OCI-LY7 (cell line): ENCODE measurements around the gene GATB. TPM values are rescaled to one million over a fixed set of nuclear protein-coding genes. Genes with fewer than 3 reads are reported as not detected.

Experiments
- BruUV-seq: library from RNA; stranded (reverse); fragments of 400-500 nt; replicated peaks from 2 replicates; lab custom pipeline; 2021; lab: Mats Ljungman, UMichigan
- CTCF ChIA-PET: fragments of 300-600 bp; sonication (Branson Sonifier 250); formaldehyde crosslinking; loops from one replicate; lab custom pipeline; 2022; ENCODE audit warnings: antibody characterized with exemption; ENCODE audit not compliant: unreplicated experiment; lab: Charles Lee
- POLR2A ChIA-PET: fragments of 300-600 bp; sonication (Branson Sonifier 250); formaldehyde crosslinking; loops from one replicate; lab custom pipeline; 2022; ENCODE audit warnings: antibody characterized with exemption; lab: Charles Lee
- DNase-seq: peaks from one replicate; pipeline ENCODE4 v3.0.0-alpha.2; 2015; ENCODE audit warnings: low spot score
- H2AFZ ChIP-seq: fragments of 200-600 bp; sonication (generic), shearing (Covaris generic); 2 replicates; pipeline ENCODE4 v1.6.1; 2014; ENCODE audit warnings: mild to moderate bottlenecking, antibody characterized with exemption, low read length, moderate library complexity
- H3K27ac ChIP-seq: fragments of 200-600 bp; sonication (generic); 2 replicates; pipeline ENCODE4 v1.5.1; 2014; ENCODE audit warnings: mixed run types, low read depth, mild to moderate bottlenecking, moderate library complexity, low read length, inconsistent platforms; ENCODE audit not compliant: poor library complexity, severe bottlenecking
- H3K36me3 ChIP-seq: fragments of 200-600 bp; sonication (generic); 2 replicates; pipeline ENCODE4 v1.6.1; 2014; ENCODE audit warnings: mild to moderate bottlenecking, antibody characterized with exemption, low read length, moderate library complexity, mixed read lengths; ENCODE audit not compliant: insufficient read depth
- H3K4me1 ChIP-seq: fragments of 200-600 bp; sonication (generic); 2 replicates; pipeline ENCODE4 v1.5.1; 2014; ENCODE audit warnings: mild to moderate bottlenecking, low read length; ENCODE audit not compliant: insufficient read depth, poor library complexity, severe bottlenecking
- H3K4me2 ChIP-seq: fragments of 200-600 bp; sonication (generic); 2 replicates; pipeline ENCODE4 v1.6.1; 2014; ENCODE audit warnings: mild to moderate bottlenecking, low read length
- H3K4me3 ChIP-seq: fragments of 200-600 bp; sonication (generic); 2 replicates; pipeline ENCODE4 v1.5.1; 2014; ENCODE audit warnings: mild to moderate bottlenecking, low read depth, low read length; ENCODE audit not compliant: poor library complexity, severe bottlenecking
- H3K79me2 ChIP-seq: fragments of 200-600 bp; sonication (generic); 2 replicates; pipeline ENCODE4 v1.6.1; 2016; ENCODE audit warnings: low read depth, mild to moderate bottlenecking, low read length, moderate library complexity, mixed read lengths; ENCODE audit not compliant: insufficient read depth
- H3K9me2 ChIP-seq: fragments of 200-600 bp; sonication (generic); 2 replicates; pipeline ENCODE4 v1.6.1; 2016; ENCODE audit warnings: mild to moderate bottlenecking, low read length, mixed read lengths; ENCODE audit not compliant: insufficient read depth
- H3K9me3 ChIP-seq: fragments of 200-600 bp; sonication (generic); 2 replicates; pipeline ENCODE4 v1.6.1; 2014; ENCODE audit warnings: mild to moderate bottlenecking, mixed run types, low read length, mixed read lengths
- H4K20me1 ChIP-seq: fragments of 200-600 bp; sonication (generic); 2 replicates; pipeline ENCODE4 v1.6.1; 2014; ENCODE audit warnings: mild to moderate bottlenecking, antibody characterized with exemption, low read length, moderate library complexity, mixed read lengths; ENCODE audit not compliant: insufficient read depth
- EZH2phosphoT487 ChIP-seq: fragments of 200-600 bp; sonication (generic); IDR thresholded peaks from 2 replicates; pipeline ENCODE4 v1.6.1; 2018; ENCODE audit warnings: low read depth, borderline replicate concordance, mild to moderate bottlenecking, mixed run types, antibody characterized with exemption, low read length, moderate library complexity, mixed read lengths
- intact Hi-C: fragments of 100-400 bp; cut with micrococcal nuclease; formaldehyde crosslinking; loops from one replicate; pipeline ENCODE4 v1.10.0; 2022; ENCODE audit not compliant: unreplicated experiment
- total RNA-seq, 2 experiments: library from RNA; depleted of rRNA in 1 of 2; stranded (reverse); fragments of >200 nt in 1 of 2; shearing (Covaris generic) in 1 of 2; gene quantifications; 2 replicates each; pipeline ENCODE4 v1.2.3, GENCODE V29; 2014 to 2022
- TF ChIP-seq, protein P1 (sequence below): fragments of 200-600 bp; sonication (generic); conservative IDR thresholded peaks from 2 replicates; pipeline ENCODE4 v1.5.1; 2014; ENCODE audit warnings: mild to moderate bottlenecking, antibody characterized with exemption, low read length, moderate library complexity, mixed read lengths

Gene GATB
- total RNA-seq, 2 experiments from 2014 or later = 24.6 to 26.5 TPM

GRCh38 chr4:151640381-151640780 is 120.4 kb downstream of the GATB start:
- ChIA-PET CTCF (interaction anchor here (0.6 kb wide), 1 partner anchor 18 kb away, joined by 4 read pairs; no protein-coding TSS in a partner anchor), POLR2A (interaction anchor here (0.6 to 1.5 kb wide), 4 partner anchors 16 to 181 kb away, joined by 3 to 4 read pairs (median 4); no protein-coding TSS in a partner anchor)
- Histone ChIP-seq H4K20me1 (no peaks in the 10 kb centered on the region), H3K4me2 (no peak overlapping the region), H3K4me3 (no peak overlapping the region), H3K27ac (no peak overlapping the region), H3K36me3 (no peaks in the 10 kb centered on the region), H3K4me1 (no peaks in the 10 kb centered on the region), H3K79me2 (no peaks in the 10 kb centered on the region), H3K9me2 (no peaks in the 10 kb centered on the region), H2AFZ (no peak overlapping the region), H3K9me3 (no peaks in the 10 kb centered on the region)
- DNase-seq = no peak
- no TSS peak for BruUV-seq
- TF ChIP-seq EZH2phosphoT487 = no peak
- TF ChIP-seq, protein P1, sequence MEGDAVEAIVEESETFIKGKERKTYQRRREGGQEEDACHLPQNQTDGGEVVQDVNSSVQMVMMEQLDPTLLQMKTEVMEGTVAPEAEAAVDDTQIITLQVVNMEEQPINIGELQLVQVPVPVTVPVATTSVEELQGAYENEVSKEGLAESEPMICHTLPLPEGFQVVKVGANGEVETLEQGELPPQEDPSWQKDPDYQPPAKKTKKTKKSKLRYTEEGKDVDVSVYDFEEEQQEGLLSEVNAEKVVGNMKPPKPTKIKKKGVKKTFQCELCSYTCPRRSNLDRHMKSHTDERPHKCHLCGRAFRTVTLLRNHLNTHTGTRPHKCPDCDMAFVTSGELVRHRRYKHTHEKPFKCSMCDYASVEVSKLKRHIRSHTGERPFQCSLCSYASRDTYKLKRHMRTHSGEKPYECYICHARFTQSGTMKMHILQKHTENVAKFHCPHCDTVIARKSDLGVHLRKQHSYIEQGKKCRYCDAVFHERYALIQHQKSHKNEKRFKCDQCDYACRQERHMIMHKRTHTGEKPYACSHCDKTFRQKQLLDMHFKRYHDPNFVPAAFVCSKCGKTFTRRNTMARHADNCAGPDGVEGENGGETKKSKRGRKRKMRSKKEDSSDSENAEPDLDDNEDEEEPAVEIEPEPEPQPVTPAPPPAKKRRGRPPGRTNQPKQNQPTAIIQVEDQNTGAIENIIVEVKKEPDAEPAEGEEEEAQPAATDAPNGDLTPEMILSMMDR = no peak
- intact Hi-C loops = no loop called here

- no TSS peak for BruUV-seq
- no peak for DNase-seq
- Histone ChIP-seq H3K36me3 (no peaks in the 10 kb centered on the region), H4K20me1 (no peaks in the 10 kb centered on the region), H3K79me2 (no peaks in the 10 kb centered on the region), H3K9me3 (no peaks in the 10 kb centered on the region), H2AFZ (no peak overlapping the region), H3K4me2 (no peak overlapping the region), H3K4me3 (no peak overlapping the region), H3K4me1 (no peaks in the 10 kb centered on the region), H3K27ac (no peak overlapping the region), H3K9me2 (no peaks in the 10 kb centered on the region)
- intact Hi-C loops = no loop called here
- TF ChIP-seq, protein P1 = no peak
- TF ChIP-seq EZH2phosphoT487 = no peak
- CTCF ChIA-PET = no interaction called here
- POLR2A ChIA-PET = interaction anchor here (0.6 to 1.0 kb wide), 5 partner anchors 12 to 117 kb away, joined by 3 read pairs; no protein-coding TSS in a partner anchor
Observed at GRCh38 chr4:151638295-151638858, 122.4 kb downstream of the GATB start.

DNA sequence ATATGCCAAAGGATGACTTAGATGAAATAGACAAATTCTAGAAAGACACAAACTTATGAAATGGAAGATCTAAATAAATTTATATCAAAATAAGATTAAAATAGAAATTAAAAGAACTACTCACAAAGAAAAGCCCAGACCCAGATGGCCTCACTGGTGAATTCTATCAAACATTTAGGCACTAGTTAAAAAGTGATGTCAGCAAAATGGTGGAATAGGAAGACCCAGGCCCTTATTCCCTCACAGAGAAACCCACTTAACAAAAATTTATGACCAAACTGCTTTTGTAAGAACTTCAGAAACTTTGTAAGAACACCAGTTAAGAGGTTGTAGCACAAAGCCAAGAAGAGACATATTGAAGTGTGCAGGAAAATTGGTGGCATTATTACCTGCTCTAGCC is 129.5 kb downstream of the GATB start:
- Histone ChIP-seq H4K20me1 (no peaks in the 10 kb centered on the region), H3K27ac (no peak overlapping the region), H3K4me2 (no peak overlapping the region), H2AFZ (no peak overlapping the region), H3K79me2 (no peaks in the 10 kb centered on the region), H3K4me1 (no peaks in the 10 kb centered on the region), H3K4me3 (no peak overlapping the region), H3K9me3 (no peaks in the 10 kb centered on the region), H3K36me3 (no peaks in the 10 kb centered on the region), H3K9me2 (no peaks in the 10 kb centered on the region)
- no TSS peak for BruUV-seq
- intact Hi-C loops = no loop called here
- POLR2A ChIA-PET = no interaction called here
- TF ChIP-seq EZH2phosphoT487 = no peak
- TF ChIP-seq, protein P1 = no peak
- DNase-seq = no peak
- CTCF ChIA-PET = no interaction called here
